ENCODE results near the gene TBCEL.
A peak's percentile ranks its signal among the peaks of the same experiment; 100 is the strongest.
"Not testable (repeated sequence)": the region's sequence is repeated elsewhere in the genome, so short reads cannot be mapped to it uniquely, and the experiment has no call there.

The TBCEL gene

DNA sequence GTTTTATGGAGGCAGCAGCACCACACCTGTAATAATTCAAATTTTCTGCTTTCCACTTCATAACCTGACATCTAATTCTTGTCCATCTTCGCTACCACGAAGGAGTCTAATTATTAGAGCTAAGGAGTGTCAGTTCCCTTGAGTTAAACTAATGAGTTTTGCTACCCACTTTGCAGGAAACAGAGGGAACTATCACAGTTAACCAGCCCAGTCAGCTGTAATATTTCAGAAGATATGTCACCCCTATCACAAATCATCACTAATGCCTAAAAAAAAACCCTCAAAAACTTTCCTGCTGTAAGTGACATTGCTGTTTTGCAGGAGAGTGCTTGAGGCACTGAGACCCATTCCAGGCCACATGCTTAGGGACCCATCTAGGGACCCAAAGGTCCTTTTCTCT is 85.6 kb downstream of the TBCEL start:
- DNase-seq = no peak

DNA sequence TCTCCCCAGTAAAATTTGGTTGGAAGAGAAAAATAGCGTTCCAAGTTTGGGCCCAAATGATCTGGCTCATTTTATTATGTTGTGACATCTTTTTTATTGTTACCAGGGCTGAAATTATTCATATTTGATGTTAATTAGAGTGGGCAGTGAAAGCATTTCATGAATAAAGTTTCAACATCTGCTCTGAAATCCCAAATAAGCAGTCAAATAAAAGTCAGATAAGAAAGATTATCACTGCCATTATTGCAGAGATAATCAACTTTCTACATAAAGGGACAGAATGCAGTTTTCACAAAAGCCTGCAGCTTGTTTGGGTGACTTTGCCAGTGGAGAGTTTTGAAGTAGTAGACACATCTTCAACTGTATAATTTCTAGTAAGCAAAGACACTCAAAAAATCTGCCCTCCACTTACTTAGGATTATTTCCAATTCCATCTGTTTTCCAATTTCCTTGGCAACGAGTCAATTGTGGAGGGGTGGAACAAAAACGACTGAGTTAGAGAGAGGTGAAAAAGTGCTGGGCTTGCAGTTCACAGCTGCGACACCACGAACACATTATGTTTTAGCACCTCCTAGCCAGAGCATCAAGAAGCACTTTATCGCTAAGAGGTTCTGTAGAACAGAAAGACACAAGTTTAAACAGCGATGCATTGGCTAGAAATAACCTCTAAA is 86.1 kb downstream of the TBCEL start:
- DNase-seq = no peak

DNA sequence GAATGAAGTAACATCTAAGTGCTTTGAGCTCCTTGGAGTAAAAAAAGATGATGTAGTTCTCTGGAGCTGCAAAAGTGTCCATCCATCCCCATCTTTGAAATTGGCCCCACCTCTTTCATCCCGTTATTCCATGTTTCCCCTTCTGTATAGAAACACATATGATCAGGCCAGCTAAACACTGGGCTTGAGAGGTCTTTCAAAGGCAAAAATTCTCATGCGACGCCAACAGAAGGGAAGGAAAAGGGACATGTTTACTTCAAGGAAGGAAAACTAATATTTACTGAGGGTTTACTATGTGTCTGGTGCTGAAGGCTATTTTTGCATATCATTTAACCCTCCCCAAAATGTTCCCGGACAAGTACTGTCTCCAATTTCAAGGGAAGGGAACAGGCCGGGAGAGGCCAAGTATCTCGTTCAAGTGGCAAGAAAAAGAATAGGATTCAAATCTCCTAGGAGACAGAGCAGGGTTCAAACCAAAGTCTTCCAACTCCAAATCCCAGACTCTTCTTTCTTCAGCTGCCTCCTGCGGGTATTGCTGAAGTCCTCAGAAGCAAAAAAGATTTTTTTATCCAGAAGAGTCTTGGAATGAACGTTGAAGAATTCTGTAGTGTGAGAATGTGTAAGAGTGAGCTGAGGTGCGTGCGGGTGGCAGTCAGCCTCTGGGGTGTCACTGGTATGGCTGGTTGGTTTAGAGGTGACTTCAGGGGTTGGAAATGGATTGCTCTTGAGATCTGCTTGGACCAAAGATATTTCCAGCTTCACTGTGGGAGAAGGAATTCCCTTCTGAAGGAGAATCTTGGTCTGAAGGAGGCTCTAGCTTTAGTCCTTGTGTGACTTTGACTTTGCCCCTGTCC is 87.2 kb downstream of the TBCEL start:
- DNase-seq = no peak

DNA sequence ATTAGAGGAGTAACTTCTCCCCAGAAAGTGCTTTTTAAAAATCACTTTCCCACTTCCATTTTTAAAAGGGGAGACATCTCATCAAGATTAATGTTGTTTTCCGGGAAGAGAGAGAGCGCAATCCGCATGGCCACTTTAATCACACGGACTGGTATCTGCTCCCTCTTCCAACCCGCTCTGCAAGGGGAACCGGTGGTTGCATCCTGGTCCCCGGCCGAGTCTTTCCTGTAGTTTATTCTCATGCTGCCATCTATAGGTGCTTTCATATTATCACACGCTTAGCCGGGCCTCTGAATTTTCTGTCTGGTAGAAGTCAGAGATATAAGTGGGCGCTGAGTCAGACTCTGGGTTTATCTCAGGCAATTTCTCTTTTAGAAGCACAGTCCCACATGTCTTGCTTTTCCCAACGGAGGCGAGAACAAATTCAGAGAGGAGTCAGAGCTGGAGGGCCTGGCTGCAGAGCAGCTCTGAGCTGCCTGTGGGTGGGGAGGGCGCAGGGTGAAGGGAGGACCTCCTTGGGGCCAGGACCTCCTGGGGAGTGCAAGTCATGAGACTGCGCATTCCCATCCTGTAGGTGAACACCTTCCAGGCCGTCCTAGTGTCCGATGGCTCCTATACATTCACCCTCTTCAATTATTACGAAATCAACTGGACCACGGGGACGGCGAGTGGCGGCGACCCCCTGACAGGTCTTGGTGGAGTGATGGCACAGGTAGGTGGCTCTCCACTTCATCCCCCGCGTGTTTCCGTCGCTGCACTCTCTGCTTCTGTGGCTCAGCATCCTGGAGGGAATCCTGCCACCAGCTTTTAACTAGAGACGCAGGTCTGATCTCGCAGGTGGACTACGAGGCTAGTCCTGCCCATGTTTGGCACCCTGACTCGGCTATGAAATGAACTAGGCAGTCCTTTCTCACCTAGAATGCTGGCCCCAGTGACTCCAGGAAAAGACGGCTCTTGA is 88.9 kb downstream of the TBCEL start:
- DNase-seq = peak; percentile 83

DNA sequence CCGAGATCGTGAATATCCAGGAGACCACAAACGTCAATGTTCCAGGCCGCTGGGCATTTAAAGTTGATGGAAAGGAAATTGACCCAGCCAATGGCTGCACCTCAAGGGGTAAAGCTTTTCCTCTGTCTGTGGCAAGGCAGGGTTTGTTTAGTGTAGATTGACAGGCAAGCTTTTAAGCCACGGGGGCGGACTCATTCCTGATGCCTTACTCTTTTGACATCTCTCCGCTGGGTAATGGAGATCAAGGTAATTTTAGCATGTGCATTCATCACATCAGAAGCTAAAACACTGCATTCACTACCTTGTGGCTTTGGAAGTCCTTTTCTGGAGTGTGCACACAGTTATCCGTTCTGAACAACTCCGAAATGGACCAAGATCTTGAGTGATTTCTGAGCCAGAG is 89.7 kb downstream of the TBCEL start:
- no peak for DNase-seq

DNA sequence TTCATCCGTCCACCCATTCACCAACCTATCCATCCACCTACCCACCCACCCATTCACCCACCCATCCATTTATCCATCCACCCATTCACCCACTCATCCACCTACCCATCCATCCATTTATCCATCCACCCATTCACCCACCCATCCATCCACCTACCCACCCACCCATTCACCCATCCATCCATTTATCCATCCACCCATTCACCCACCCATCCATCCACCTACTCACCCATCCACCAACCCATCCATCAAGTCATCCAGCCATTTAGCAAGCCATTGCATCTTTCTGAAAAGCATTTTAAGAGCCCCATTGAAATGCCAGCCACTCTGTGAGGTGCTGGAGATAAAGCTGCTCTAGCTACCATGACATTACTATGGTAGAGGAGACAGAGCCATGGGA is 91.1 kb downstream of the TBCEL start:
- DNase-seq = not testable (repeated sequence)

DNA sequence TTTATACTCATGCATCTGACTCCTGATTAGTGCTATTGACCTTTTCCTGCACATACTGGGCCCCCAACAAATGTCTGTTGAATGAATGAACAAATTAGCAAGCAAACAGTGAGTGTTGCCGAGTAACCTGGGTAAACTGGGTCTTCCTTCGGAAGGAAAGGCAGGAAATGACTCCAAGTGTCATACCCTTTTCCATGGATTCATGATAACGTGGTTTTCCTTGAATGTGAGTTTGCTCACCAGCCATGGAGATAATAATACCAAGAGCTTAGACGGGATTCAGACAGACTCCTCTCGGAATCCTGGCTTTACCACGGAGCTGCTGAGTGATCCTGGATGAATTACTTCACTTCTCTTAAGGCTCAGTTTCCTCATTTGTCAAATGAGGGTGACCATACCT is 93.9 kb downstream of the TBCEL start:
- DNase-seq = no peak

DNA sequence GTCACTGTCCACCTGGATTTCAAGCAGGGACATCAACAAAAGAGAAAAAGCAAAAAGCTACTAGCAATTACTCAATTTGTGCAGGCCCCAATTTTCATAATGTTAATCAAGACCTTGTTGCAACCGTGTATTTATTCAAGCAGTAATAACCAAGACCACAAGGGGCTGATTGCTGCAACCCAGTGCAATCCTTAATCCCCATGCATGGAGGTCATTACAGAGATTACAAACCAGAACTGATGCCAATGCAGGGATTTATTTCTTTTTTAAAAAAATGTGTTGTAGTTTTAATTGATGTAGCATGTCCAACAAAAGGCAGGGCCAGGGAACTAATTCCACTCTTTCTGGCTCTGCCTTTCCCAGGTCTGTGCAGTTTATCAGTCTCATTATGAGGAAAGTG is 95.5 kb downstream of the TBCEL start:
- DNase-seq = no peak

DNA sequence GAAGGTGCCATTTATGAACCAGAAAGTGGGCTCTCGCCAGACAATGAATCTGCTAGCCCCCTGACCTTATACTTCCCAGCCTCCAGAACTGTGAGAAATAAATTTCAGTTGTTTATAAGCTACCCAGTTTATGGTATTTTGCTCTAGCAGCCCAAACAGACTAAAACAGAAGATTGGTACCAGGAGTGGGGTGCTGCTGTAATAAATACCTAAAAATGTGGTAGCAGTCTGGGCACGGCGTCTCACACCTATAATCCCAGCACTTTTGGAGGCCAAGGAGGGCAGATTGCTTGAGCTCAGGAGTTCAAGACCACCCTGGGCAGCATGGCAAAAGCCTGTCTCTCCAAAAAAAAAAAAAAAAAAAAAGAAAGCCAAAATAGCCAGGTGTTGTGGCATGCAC is 98.4 kb downstream of the TBCEL start:
- no peak for DNase-seq

DNA sequence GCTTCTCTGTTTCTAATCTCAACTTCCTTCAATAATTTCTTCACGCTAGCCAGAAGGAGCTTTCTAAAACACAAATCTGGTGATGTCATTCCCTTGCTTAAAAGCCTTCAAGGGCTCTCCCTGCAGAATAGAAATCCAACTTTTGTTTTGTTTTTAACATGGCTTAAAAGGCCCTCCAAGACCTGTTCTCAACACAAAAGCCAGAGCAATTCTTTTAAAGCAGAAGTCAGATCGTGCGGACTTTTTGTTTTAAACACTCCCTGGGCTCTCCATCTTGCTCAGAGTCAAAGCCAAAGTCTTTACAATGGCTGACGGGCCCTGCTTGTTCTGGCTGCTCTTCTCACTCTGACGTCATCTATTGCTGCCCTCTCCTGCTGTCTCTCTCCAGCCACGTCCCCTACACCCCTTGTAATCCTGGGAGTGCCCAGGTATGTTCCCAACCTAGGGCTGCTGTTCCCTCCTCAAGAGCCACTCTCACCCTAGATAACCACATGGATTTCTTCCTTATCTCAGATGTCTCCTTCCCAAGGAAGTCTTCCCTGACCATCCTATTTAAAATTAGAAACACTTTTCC is 99.7 kb downstream of the TBCEL start:
- DNase-seq = no peak

DNA sequence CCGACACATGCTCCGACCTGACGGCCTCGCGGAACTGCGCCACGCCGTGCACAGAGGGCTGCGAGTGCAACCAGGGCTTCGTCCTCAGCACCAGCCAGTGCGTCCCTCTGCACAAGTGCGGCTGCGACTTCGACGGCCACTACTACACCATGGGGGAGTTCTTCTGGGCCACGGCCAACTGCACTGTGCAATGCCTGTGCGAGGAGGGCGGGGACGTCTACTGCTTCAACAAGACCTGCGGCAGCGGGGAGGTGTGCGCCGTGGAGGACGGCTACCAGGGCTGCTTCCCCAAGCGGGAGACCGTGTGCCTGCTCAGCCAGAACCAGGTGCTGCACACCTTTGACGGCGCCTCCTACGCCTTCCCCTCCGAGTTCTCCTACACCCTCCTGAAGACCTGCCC is 103.9 kb downstream of the TBCEL start:
- DNase-seq = no peak

DNA sequence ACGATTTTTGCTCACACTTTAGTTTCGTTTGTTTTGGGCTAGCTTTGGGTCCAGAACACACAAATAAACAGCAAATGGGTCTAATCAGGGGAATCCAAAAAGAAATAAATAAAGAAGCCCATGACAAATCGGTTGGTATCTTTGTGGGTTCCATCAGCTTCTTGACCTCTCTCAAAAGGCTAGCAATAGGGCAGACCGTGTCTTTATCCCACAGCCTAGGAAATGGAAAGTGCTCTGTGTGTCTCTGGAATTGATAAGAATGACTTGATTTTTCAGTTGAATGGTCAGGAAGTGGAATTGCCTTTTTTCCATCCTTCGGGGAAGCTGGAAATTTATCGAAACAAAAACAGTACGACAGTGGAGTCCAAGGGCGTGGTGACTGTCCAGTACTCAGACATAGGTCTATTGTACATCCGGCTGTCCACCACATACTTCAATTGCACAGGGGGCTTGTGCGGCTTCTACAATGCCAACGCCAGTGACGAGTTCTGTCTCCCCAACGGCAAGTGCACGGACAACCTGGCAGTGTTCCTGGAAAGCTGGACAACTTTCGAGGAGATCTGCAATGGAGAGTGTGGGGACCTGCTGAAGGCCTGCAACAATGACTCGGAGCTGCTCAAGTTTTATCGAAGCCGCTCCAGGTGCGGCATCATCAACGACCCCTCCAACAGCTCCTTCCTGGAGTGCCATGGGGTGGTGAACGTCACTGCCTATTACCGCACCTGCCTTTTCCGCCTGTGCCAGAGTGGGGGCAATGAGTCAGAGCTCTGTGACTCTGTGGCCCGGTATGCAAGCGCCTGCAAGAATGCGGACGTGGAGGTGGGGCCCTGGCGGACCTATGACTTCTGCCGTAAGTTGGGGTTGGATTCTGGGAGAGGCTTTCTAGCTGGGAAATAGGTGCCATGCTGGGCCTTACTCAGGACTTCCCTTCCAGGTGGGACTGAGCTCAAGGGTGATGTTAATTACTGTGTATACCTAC is 105.7 kb downstream of the TBCEL start:
- DNase-seq = no peak

DNA sequence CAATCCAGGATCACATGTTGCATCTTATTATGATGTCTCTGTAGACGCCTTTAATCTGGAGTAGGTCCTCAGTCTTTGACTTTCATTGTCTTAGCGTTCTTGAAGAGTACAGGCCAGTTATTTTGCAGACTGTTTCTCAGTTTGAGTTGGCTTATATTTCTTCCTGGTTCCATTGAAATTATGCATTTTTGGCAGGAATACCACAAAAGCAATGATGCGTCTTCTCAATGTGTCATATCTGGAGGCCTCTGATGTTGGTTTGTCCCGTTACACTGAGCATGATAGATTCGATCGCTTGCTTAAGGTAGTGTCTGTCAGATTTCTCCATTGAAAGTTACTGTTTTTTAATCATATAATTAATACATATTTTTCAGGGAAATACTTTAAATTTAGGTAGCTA is 107.8 kb downstream of the TBCEL start:
- DNase-seq = no peak

DNA sequence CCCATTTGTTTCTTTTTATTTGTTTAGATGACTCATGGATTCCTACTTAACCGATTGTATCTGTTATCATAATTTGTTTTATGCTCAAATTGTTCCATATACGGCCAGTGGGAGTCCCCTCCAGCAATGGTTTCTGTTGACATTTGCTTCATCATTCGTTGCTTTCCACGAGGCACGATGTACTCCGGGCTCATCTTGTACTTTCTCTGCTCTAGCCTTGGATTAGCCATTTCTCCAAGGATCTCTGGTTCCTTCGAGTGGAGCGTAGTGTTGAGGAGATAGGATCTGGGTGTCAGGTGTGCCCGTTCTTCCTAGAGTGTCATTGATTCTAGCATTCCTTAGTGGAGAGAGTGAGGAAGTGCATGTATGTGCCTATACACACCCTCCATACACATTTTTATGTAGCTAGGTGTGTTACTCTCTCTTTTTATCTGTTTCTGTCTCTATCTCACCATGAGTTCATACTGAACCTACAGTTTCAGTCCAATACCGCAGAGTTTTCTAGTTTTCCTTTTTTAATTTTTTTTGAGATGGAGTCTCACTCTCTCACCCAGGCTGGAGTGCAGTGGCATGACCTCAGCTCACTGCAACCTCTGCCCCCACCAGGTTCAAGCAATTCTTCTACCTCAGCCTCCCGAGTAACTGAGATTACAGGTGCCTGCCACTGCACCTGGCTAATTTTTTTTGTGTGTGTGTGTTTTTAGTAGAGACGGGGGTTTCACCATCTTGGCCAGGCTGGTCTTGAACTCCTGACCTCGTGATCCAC is 108.5 kb downstream of the TBCEL start:
- DNase-seq = no peak

DNA sequence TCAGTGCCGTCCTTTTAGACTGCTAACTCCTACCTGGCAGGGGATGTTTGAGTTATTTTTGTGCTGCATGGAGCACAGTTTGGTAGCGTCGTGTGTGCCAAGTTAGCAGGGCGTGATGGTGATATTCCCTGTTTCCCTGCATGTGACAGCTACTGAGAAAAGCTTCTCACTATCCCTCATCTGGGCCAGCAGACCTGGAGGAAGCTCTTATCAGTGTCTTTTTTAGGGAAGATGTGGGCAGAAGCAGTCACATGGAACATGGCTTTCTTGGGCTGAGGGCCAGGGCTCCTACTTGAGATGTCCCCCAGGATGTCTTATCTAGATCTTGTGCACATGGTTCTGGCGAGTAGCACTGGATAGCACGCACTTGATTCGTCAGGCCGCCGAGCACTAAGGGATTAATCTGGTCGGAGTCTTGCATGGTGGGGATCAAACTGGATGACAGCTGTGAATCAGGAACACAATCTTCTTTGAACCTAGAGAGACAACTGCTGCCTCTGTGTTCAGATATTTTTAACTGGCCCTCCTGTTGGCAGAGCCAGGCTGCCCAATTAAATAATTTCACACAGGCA is 110.9 kb downstream of the TBCEL start:
- no peak for DNase-seq

DNA sequence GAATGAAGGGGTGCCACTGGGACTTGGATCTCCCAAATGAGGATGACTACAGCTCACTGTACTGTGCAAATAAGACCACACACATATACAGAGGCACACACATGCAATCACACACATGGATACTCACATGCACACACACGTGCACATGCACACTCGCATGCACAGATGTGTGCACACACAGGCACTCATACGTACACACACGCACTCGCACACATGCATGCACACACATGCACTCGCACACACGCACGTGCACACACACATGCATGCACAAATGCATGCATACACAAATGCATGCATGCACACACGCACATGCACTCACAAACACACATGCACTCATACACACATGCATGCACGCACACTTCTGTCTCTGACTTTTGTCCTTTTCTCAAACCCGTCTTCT is 113.1 kb downstream of the TBCEL start:
- DNase-seq = no peak

DNA sequence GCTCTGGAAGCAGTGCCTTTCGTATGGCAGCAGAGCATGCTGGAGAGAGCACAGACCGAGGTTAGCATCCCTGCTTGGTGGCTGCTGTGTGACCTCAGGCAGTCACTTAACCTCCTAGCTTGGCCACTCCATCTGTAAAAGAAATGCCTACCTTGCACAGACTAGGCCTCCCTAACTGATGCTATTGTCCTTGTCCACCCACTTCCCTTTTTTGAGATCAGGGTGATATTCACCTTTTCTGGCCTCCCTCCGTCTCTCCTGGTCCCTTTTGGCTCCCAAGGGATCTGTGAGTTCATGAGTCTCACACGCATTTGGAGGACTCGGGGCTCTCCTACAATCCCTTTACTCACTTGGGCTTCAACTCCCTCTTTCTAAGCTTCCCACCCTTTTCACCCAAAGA is 114.4 kb downstream of the TBCEL start:
- no peak for DNase-seq

DNA sequence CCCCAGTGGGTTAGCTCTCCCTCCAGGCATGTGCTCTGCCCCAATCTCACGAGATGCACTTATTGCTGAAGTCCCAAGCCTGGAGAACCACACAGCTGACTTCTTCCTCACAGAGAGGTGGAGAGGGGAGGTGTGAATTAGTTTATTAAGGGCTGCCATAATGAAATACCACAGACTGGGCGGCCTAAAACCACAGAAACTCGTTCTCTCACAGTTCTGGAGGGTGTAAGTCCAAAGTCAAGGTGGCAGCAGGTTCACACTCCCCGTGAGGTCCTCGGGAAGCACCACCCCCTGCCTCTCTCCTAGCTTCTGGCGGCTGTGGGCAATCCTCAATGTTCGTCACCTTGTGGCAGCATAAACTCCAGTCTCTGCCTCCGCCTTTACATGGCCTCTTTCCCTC is 116.5 kb downstream of the TBCEL start:
- DNase-seq = no peak
